Effector memory CD8-positive, alpha-beta T cell (primary cell): ENCODE measurements around the gene RGS3.
A peak's percentile ranks its signal among the peaks of the same experiment; 100 is the strongest.

Experiments used
- ATAC-seq: fragments of 150-1000 bp; cut with Tn5 transposase; replicated peaks from 2 replicates; pipeline ENCODE4 v1.10.0; 2021; ENCODE audit warnings: mild to moderate bottlenecking, moderate library complexity
- DNase-seq, 3 experiments: peaks; one replicate each; pipeline ENCODE4 v3.0.0; 2021
- H3K27ac Mint-ChIP-seq, 2 donors: one replicate each; pipeline ENCODE4 v1.8.0; 2022; ENCODE audit warnings: mild to moderate bottlenecking in 2 of 2, mixed read lengths in 2 of 2, moderate library complexity in 2 of 2
- H3K27me3 Mint-ChIP-seq, 2 donors: one replicate each; pipeline ENCODE4 v1.8.0; 2022; ENCODE audit warnings: mixed read lengths in 2 of 2
- H3K36me3 Mint-ChIP-seq: one replicate; pipeline ENCODE4 v1.8.0; 2022; ENCODE audit warnings: mild to moderate bottlenecking, moderate library complexity, mixed read lengths; ENCODE audit not compliant: insufficient read depth
- H3K4me1 Mint-ChIP-seq, 2 donors: one replicate each; pipeline ENCODE4 v1.8.0; 2022; ENCODE audit warnings: low read depth in 2 of 2, mixed read lengths in 2 of 2
- H3K4me3 Mint-ChIP-seq, 2 donors: one replicate each; pipeline ENCODE4 v1.8.0; 2022; ENCODE audit warnings: mild to moderate bottlenecking in 2 of 2, mixed read lengths in 2 of 2, moderate library complexity in 2 of 2
- H3K9me3 Mint-ChIP-seq, 2 donors: one replicate each; pipeline ENCODE4 v1.8.0; 2022; ENCODE audit warnings: mixed read lengths in 2 of 2

RGS3 gene

DNA sequence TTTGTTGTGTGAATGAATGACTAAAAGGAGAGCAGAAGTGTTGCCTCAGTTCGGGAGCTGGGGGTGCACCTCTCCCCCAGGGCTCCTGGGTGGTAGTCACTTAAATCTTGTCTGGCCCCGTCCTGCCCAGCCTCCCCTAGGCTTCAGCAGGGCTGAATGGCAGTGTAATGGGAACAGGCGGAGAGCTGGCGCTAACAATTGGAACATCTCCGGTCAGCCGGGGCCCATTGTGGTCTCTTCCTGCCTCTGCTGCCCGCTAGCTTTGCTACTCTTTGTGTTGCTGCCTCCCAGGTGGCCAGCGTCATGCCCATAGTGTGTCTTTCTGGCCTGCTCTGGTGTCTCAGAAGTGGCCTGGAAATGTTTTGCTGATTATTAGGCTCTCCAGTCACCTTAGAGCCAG is 62.3 kb downstream of the RGS3 start:
- Mint-ChIP-seq H3K36me3 (peaks cover 65% of the 10 kb centered on the region), H3K4me1 (peaks cover 77 to 79% of the 10 kb centered on the region in 2 donors), H3K27ac (peak overlapping the region; percentile 87 to 94), H3K9me3 (no peaks in the 10 kb centered on the region), H3K4me3 (peak overlapping the region; percentile 79 to 89), H3K27me3 (no peaks in the 10 kb centered on the region)
- no peak for ATAC-seq
- DNase-seq, result no peak

DNA sequence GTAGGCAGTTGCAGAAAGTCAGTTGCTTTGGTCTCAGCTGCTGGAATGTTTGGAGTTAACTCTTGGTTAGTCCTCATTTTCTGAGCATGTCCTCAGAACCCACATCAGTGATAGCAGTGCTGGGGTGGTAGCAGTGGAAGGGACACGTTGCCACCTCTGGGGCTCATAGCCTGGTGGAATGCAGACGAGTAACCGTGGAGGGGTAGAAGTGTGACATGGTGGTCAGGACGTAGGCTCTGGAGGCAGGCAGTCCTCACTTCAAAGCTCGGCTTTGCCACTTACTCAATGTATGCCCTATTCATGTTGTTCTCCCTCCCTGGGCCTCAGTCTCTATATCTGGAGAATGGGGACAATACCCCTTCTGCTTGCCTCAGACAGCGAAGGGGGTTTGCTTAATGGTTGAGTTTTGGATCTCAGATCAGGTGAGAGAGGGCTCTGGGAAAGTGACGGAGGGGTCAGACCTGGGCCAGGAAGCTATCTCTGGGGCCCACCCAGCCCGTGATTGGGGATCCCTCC is 62.8 kb downstream of the RGS3 start:
- peak overlapping the region; percentile 79 to 89 for H3K4me3 Mint-ChIP-seq
- peak; percentile 28 for ATAC-seq
- H3K27ac Mint-ChIP-seq, result peak overlapping the region; percentile 87 to 94

GRCh38 chr9:113526841-113527240 is 63.3 kb downstream of the RGS3 start:
- H3K27me3 Mint-ChIP-seq, result no peaks in the 10 kb centered on the region
- peak overlapping the region; percentile 79 to 89 for H3K4me3 Mint-ChIP-seq
- DNase-seq, result no peak
- ATAC-seq, result no peak
- H3K36me3 Mint-ChIP-seq, result peaks cover 70% of the 10 kb centered on the region
- peak overlapping the region; percentile 87 to 94 for H3K27ac Mint-ChIP-seq
- no peaks in the 10 kb centered on the region for H3K9me3 Mint-ChIP-seq
- H3K4me1 Mint-ChIP-seq, result peaks cover 78 to 80% of the 10 kb centered on the region in 2 donors

More for the DNA sequence above, 62.8 kb downstream of the RGS3 start:
- H3K36me3 Mint-ChIP-seq, result peaks cover 69% of the 10 kb centered on the region
- H3K9me3 Mint-ChIP-seq, result no peaks in the 10 kb centered on the region
- DNase-seq, result no peak
- no peaks in the 10 kb centered on the region for H3K27me3 Mint-ChIP-seq
- peaks cover 77 to 79% of the 10 kb centered on the region in 2 donors for H3K4me1 Mint-ChIP-seq

- peaks cover 72% of the 10 kb centered on the region for H3K36me3 Mint-ChIP-seq
- no peaks in the 10 kb centered on the region for H3K27me3 Mint-ChIP-seq
- DNase-seq (no peak), ATAC-seq (no peak)
- H3K9me3 Mint-ChIP-seq, result no peaks in the 10 kb centered on the region
- peak overlapping the region; percentile 79 to 89 for H3K4me3 Mint-ChIP-seq
- H3K4me1 Mint-ChIP-seq, result peaks cover 68 to 76% of the 10 kb centered on the region in 2 donors
- H3K27ac Mint-ChIP-seq, result peak overlapping the region; percentile 87 to 94
Observed at GRCh38 chr9:113528088-113528487, 64.6 kb downstream of the RGS3 start.

GRCh38 chr9:113528811-113529210 is 65.3 kb downstream of the RGS3 start:
- Mint-ChIP-seq H3K4me1 (peaks cover 64 to 69% of the 10 kb centered on the region in 2 donors), H3K36me3 (peaks cover 73% of the 10 kb centered on the region), H3K27me3 (no peaks in the 10 kb centered on the region), H3K27ac (peak overlapping the region in 1 of 2 donors; percentile 60), H3K9me3 (no peaks in the 10 kb centered on the region), H3K4me3 (no peak overlapping the region)
- ATAC-seq, result no peak
- DNase-seq, result no peak

GRCh38 chr9:113529336-113530009 is 65.9 kb downstream of the RGS3 start:
- H3K4me3 Mint-ChIP-seq, result no peak overlapping the region
- ATAC-seq (no peak), DNase-seq (no peak)
- H3K27me3 Mint-ChIP-seq, result no peaks in the 10 kb centered on the region
- peak overlapping the region; percentile 50 to 88 for H3K27ac Mint-ChIP-seq
- H3K4me1 Mint-ChIP-seq, result peaks cover 57 to 65% of the 10 kb centered on the region in 2 donors
- peaks cover 71% of the 10 kb centered on the region for H3K36me3 Mint-ChIP-seq
- H3K9me3 Mint-ChIP-seq, result no peaks in the 10 kb centered on the region

- no peak overlapping the region for H3K4me3 Mint-ChIP-seq
- H3K36me3 Mint-ChIP-seq, result peaks cover 74% of the 10 kb centered on the region
- H3K4me1 Mint-ChIP-seq, result peaks cover 51 to 58% of the 10 kb centered on the region in 2 donors
- no peaks in the 10 kb centered on the region for H3K9me3 Mint-ChIP-seq
- ATAC-seq (no peak), DNase-seq (no peak)
- peak overlapping the region; percentile 50 to 88 for H3K27ac Mint-ChIP-seq
- H3K27me3 Mint-ChIP-seq, result no peaks in the 10 kb centered on the region
Observed at GRCh38 chr9:113530022-113530635, 66.6 kb downstream of the RGS3 start.

GRCh38 chr9:113530942-113531341 is 67.4 kb downstream of the RGS3 start:
- DNase-seq (no peak), ATAC-seq (no peak)
- Mint-ChIP-seq H3K27me3 (no peaks in the 10 kb centered on the region), H3K9me3 (no peaks in the 10 kb centered on the region), H3K36me3 (peaks cover 76% of the 10 kb centered on the region), H3K4me3 (no peak overlapping the region), H3K27ac (peak overlapping the region; percentile 50 to 88), H3K4me1 (peaks cover 48 to 55% of the 10 kb centered on the region in 2 donors)

DNA sequence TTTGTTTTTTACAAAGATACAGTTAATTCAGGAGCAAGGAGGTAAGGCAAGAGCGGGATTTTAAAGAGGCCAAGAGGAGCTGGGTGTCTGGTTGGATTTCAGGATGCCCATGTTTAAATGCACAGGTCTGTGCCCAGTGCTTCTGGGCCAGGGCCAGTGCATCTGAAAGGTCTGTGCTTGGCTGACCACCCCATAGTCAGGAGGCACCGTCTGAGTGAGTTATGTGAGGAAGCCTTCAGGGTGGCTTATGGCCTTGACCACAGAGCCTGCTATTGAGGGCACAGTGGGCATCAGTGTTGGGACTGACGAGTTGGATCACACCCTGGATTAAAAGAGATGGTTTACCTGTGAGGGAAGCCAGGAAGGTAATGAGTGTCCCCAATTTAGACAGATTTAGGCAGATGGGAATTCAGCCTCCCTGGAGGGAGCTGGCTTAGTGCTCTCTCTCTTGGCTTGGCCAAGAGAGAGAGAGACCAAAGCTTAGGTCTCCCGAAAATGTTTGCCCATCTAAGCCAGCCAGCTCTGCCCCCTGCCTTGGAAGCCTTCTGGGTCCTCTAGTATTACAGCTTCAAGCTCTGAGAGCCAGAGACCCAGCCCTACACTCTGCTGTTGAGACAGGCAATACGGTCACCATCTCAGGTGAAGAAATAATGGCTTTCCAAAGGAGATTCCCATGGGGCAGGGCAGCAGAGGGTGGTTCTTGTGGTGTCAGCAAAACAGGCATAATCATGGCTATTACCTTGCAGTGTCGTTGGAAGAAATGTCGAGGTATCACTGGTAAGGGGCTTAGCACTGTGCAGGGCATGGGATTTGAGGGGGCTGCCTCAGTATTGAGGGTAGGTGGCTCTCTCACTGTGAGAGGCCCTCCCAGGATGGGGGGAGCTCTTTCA is 68.6 kb downstream of the RGS3 start:
- ATAC-seq (no peak), DNase-seq (no peak)
- Mint-ChIP-seq H3K27me3 (no peaks in the 10 kb centered on the region), H3K4me3 (no peak overlapping the region), H3K4me1 (peaks cover 48 to 52% of the 10 kb centered on the region in 2 donors), H3K27ac (peak overlapping the region; percentile 50 to 88), H3K36me3 (peaks cover 89% of the 10 kb centered on the region), H3K9me3 (no peaks in the 10 kb centered on the region)

DNA sequence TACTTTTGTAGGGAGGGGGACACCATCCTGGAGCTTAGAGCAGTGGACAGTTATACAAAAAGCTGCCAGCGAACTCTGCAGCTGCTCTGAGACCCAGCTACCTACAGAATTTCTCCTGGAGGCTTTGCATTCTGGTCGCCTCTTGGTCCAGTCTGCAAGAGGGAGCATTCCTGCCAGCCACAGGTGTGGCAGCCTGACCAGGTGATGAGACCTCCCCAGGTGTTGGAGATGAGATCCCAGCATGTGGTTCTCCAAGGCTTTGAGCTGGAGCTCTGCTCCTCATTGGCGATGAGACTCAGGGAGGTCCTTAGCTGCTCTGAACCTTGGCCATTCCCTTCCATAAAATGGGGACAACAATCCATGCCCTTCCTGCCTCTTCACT is 69.3 kb downstream of the RGS3 start:
- peaks cover 48 to 52% of the 10 kb centered on the region in 2 donors for H3K4me1 Mint-ChIP-seq

GRCh38 chr9:113533335-113534225 is 70.1 kb downstream of the RGS3 start:
- Mint-ChIP-seq H3K27ac (peak overlapping the region; percentile 69 to 76), H3K36me3 (peaks cover 90% of the 10 kb centered on the region), H3K4me1 (peaks cover 49 to 52% of the 10 kb centered on the region in 2 donors), H3K27me3 (no peaks in the 10 kb centered on the region), H3K4me3 (no peak overlapping the region), H3K9me3 (no peaks in the 10 kb centered on the region)
- DNase-seq, result no peak
- no peak for ATAC-seq

More for the DNA sequence above, 69.3 kb downstream of the RGS3 start:
- peaks cover 89% of the 10 kb centered on the region for H3K36me3 Mint-ChIP-seq
- peak overlapping the region in 1 of 2 donors; percentile 88 for H3K27ac Mint-ChIP-seq
- no peaks in the 10 kb centered on the region for H3K27me3 Mint-ChIP-seq
- no peak for ATAC-seq
- no peak overlapping the region for H3K4me3 Mint-ChIP-seq
- DNase-seq, result no peak
- no peaks in the 10 kb centered on the region for H3K9me3 Mint-ChIP-seq

DNA sequence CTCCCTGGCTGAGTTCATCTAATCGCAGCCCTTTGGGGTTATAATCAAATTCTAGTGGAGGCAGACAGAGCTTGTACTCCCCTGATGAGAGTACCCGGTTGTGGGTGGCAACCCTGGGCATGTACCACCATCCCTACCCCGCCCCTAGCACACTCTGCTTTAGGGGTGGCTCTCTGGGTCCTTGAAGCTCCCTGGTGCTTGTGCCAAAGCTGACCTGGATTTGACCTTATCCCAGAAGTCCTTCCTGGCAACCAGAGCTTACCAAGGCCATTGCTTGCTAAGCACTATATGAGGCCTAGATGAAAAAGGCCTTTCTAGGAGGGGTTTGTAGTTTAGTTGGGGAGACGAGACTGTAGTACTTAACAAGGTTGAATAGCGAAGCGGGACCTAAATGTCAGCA is 72.2 kb downstream of the RGS3 start:
- peaks cover 55 to 56% of the 10 kb centered on the region in 2 donors for H3K4me1 Mint-ChIP-seq
- no peak for DNase-seq
- H3K27ac Mint-ChIP-seq, result peak overlapping the region; percentile 69 to 76
- H3K36me3 Mint-ChIP-seq, result peaks cover 90% of the 10 kb centered on the region
- no peaks in the 10 kb centered on the region for H3K9me3 Mint-ChIP-seq
- ATAC-seq, result no peak
- no peak overlapping the region for H3K4me3 Mint-ChIP-seq
- no peaks in the 10 kb centered on the region for H3K27me3 Mint-ChIP-seq
